ENCODE measurements around the gene CFAP90. TPM values are rescaled to one million over a fixed set of nuclear protein-coding genes. Genes with fewer than 3 reads are reported as not detected.

Gene CFAP90, protein sequence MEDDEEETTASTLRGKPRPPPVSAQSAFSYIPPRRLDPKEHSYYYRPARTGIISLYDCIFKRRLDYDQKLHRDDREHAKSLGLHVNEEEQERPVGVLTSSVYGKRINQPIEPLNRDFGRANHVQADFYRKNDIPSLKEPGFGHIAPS
- total RNA-seq = not detected in 2 replicates

DNA sequence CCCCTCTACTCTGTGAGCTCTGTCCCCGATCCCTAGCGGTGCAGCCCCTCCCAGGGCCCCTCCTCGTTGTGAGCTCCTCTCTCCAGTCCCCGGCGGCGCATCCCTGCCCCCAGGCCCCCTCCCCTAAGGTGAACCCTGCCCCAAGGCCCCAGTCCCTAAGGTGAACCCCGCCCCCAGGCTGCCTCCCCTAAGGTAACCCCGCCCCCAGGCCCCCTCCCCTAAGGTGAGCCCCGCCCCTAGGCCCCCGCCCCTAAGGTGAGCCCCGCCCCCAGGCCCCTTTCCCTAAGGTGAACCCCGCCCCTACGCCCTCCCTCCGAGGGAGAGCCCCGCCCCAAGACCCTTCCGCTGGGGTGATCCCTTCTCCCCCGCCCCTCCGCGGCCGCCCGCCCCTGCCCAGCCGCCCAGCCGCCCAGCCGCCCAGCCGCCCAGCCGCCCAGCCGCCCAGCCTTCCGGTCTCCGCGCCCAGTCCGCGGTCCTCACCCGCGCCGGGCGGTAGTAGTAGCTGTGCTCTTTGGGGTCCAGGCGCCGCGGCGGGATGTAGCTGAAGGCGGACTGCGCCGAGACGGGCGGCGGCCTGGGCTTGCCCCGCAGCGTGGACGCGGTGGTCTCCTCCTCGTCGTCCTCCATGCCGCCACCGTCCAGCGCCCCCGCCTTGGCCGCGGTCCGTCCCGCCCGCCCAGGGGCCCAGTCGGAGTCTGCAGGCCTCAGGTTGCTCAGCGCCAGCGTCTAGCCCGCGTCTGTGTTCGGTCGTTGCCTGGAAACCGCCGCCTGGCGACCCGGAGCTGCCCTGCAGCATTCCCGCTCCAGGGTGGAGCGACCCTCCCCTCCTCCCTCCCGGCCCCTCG, at the start of gene CFAP90:
CFAP90 (minus strand) TSS at position 739 of the 845 bp plus-strand sequence; CDS start at position 627, 112 bp downstream.

DNA sequence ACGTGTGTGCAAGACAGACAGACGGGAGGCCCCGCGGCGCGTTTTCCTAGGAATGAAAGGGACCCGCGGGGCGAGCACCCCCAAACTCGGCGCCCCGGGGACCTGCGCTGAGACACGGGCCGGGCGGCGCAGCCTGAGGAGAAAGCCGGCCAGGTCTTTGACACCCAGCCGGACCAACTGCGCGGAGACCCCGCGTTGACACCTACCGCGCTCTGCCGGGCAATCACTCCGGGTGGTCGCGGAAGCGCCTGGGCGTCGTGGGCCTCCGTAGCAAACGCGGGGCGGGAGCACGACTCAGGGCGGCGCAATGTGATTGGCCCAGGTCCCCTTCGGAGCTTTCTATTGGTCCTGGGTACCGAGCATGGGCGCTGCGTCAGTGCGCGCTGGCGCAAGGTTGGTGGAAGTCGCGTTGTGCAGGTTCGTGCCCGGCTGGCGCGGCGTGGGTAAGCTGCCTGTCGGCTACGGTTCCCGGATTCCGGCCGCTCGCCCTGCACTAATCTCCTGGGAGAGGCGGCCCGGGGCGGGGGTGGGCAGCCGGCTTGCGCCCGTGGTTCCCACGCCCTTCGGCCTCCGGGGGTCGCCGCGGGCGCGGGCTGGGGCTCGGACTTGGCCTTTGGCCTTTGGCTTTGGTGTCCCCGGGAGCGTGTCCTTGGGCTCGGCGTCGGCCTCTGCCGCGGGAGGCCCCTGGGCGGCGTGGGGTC, 18.0 kb upstream of the CFAP90 start, which contains the start of the genes FASTKD3 and MTRR:
FASTKD3 (minus strand) TSS at position 259 of the 701 bp plus-strand sequence. CDS start 948 bp downstream, outside the sequence.
MTRR (plus strand) TSS at position 376 of the 701 bp plus-strand sequence. CDS start 1,647 bp downstream, outside the sequence.

Other genes with a start within 250 kb of the CFAP90 start
- 13.5 and 17.8 TPM in 2 replicates for gene FASTKD3, start 17.9 kb upstream of the CFAP90 start, total RNA-seq
- gene MTRR, start 18.0 kb upstream of the CFAP90 start, total RNA-seq = 38.0 and 40.0 TPM in 2 replicates

All from regular cardiac myocyte (primary cell).